Loucy (cell line): ENCODE results near the gene PTPRN2.

ENCODE experiments used
- H2AFZ ChIP-seq: fragments of 200-600 bp; sonication (generic); 2 replicates; pipeline ENCODE4 v1.6.0; 2016; ENCODE audit warnings: antibody characterized with exemption, mild to moderate bottlenecking, low read length, moderate library complexity
- H3F3A ChIP-seq: fragments of 200-600 bp; 2 replicates; pipeline ENCODE4 v1.6.0; 2016; ENCODE audit warnings: antibody characterized with exemption, low read depth, mild to moderate bottlenecking
- H3K27me3 ChIP-seq: fragments of 200-600 bp; sonication (generic); 2 replicates; pipeline ENCODE4 v1.6.1; 2014; ENCODE audit warnings: low read length, mild to moderate bottlenecking; ENCODE audit not compliant: insufficient read depth, poor library complexity, severe bottlenecking
- H3K36me3 ChIP-seq: fragments of 200-600 bp; sonication (generic); 2 replicates; pipeline ENCODE4 v1.6.1; 2016; ENCODE audit warnings: low read length; ENCODE audit not compliant: insufficient read depth
- H3K4me1 ChIP-seq: fragments of 200-600 bp; sonication (generic); 2 replicates; pipeline ENCODE4 v1.5.1; 2014; ENCODE audit warnings: low read length, mild to moderate bottlenecking; ENCODE audit not compliant: insufficient read depth, poor library complexity, severe bottlenecking
- H3K4me2 ChIP-seq: fragments of 200-600 bp; sonication (generic); 2 replicates; pipeline ENCODE4 v1.6.0; 2014; ENCODE audit warnings: antibody characterized with exemption, low read length, low read depth, mild to moderate bottlenecking; ENCODE audit not compliant: poor library complexity, severe bottlenecking
- H3K4me3 ChIP-seq: fragments of 200-600 bp; sonication (generic); 2 replicates; pipeline ENCODE4 v1.5.1; 2014; ENCODE audit warnings: low read length, mild to moderate bottlenecking, mixed read lengths; ENCODE audit not compliant: poor library complexity, severe bottlenecking
- H3K79me2 ChIP-seq: fragments of 200-600 bp; sonication (generic); 2 replicates; pipeline ENCODE4 v1.6.1; 2014; ENCODE audit warnings: low read length; ENCODE audit not compliant: insufficient read depth
- H3K9ac ChIP-seq: fragments of 200-600 bp; sonication (generic); 2 replicates; pipeline ENCODE4 v1.6.0; 2014; ENCODE audit warnings: mild to moderate bottlenecking, low read depth, low read length, moderate library complexity; ENCODE audit not compliant: poor library complexity, severe bottlenecking
- H3K9me2 ChIP-seq: fragments of 200-600 bp; sonication (generic); replicated peaks from 2 replicates; pipeline ENCODE4 v1.6.1; 2016; ENCODE audit warnings: low read depth, low read length, mixed read lengths
- H3K9me3 ChIP-seq: fragments of 200-600 bp; sonication (generic); 2 replicates; pipeline ENCODE4 v1.6.1; 2014; ENCODE audit warnings: mild to moderate bottlenecking, antibody characterized with exemption, low read length, low read depth; ENCODE audit not compliant: insufficient read depth
- H4K20me1 ChIP-seq: fragments of 200-600 bp; sonication (generic); 2 replicates; pipeline ENCODE4 v1.6.0; 2014; ENCODE audit warnings: antibody characterized with exemption, low read length, mild to moderate bottlenecking; ENCODE audit not compliant: insufficient read depth, poor library complexity, severe bottlenecking
- CTCF ChIP-seq: fragments of 200-600 bp; sonication (generic); conservative IDR thresholded peaks from 2 replicates; pipeline ENCODE4 v1.5.1; 2014; ENCODE audit warnings: mild to moderate bottlenecking, antibody characterized with exemption, low read length
- EZH2phosphoT487 ChIP-seq: fragments of 200-600 bp; IDR thresholded peaks from 2 replicates; pipeline ENCODE4 v1.6.1; 2018; ENCODE audit warnings: antibody characterized with exemption, mild to moderate bottlenecking, moderate library complexity, borderline replicate concordance

Gene PTPRN2

GRCh38 chr7:158276414-158277218, 311.0 kb downstream of the PTPRN2 start:
- Histone ChIP-seq H3K4me3 (no peak overlapping the region), H3K4me2 (no peak overlapping the region), H3F3A (no peaks in the 10 kb centered on the region), H3K4me1 (no peaks in the 10 kb centered on the region), H3K79me2 (no peaks in the 10 kb centered on the region), H3K9me2 (no peaks in the 10 kb centered on the region), H3K36me3 (no peaks in the 10 kb centered on the region), H3K27me3 (no peaks in the 10 kb centered on the region), H3K9me3 (peaks cover 8% of the 10 kb centered on the region; the same call in 1 of the 2 replicates), H4K20me1 (no peaks in the 10 kb centered on the region), H3K9ac (no peak overlapping the region), H2AFZ (no peak overlapping the region)
- TF ChIP-seq CTCF (no peak), EZH2phosphoT487 (no peak)

GRCh38 chr7:158275711-158276413, 311.8 kb downstream of the PTPRN2 start:
- H3K4me3 ChIP-seq: no peak overlapping the region
- H3K79me2 ChIP-seq: no peaks in the 10 kb centered on the region
- no peaks in the 10 kb centered on the region for H3K4me1 ChIP-seq
- H3K4me2 ChIP-seq: no peak overlapping the region
- no peak overlapping the region for H3K9ac ChIP-seq
- no peaks in the 10 kb centered on the region for H3K36me3 ChIP-seq
- no peak overlapping the region for H2AFZ ChIP-seq
- H3K9me3 ChIP-seq: peaks cover 8% of the 10 kb centered on the region; the same call in 1 of the 2 replicates
- TF ChIP-seq CTCF (no peak), EZH2phosphoT487 (no peak)
- H3K9me2 ChIP-seq: no peaks in the 10 kb centered on the region
- H3F3A ChIP-seq: no peaks in the 10 kb centered on the region
- H4K20me1 ChIP-seq: no peaks in the 10 kb centered on the region
- H3K27me3 ChIP-seq: no peaks in the 10 kb centered on the region

- Histone ChIP-seq H3K4me1 (no peaks in the 10 kb centered on the region), H3F3A (no peaks in the 10 kb centered on the region), H3K9me2 (no peaks in the 10 kb centered on the region), H3K4me2 (no peak overlapping the region), H3K4me3 (no peak overlapping the region), H4K20me1 (no peaks in the 10 kb centered on the region), H3K36me3 (no peaks in the 10 kb centered on the region), H3K9ac (no peak overlapping the region), H3K9me3 (peaks cover 8% of the 10 kb centered on the region; the same call in 1 of the 2 replicates), H2AFZ (no peak overlapping the region), H3K79me2 (no peaks in the 10 kb centered on the region), H3K27me3 (no peaks in the 10 kb centered on the region)
- no peak for TF ChIP-seq EZH2phosphoT487
- TF ChIP-seq CTCF: no peak
These were observed 312.6 kb downstream of the PTPRN2 start for GRCh38 chr7:158274996-158275395.
